GOT3 (cell line): ENCODE data around the gene WDCP.
"Not testable (repeated sequence)": the region's sequence is repeated elsewhere in the genome, so short reads cannot be mapped to it uniquely, and the experiment has no call there.

Source experiments
- DNase-seq: peaks from one replicate; lab custom pipeline; 2025; ENCODE audit warnings: mixed read lengths; lab: John Stamatoyannopoulos, UW

WDCP gene

GRCh38 chr2:24046930-24047702 is at the start of gene WDCP:
Gene WDCP (minus strand): TSS chr2:24047391. CDS start chr2:24039494, 7,897 bp downstream.
- DNase-seq = peak; percentile 73

- DNase-seq = not testable (repeated sequence)
These were observed 48.0 kb upstream of the WDCP start for GRCh38 chr2:24095171-24095677.

- not testable (repeated sequence) for DNase-seq
These were observed 46.1 kb upstream of the WDCP start for GRCh38 chr2:24093270-24093669.

- no peak for DNase-seq
These were observed 41.7 kb upstream of the WDCP start for GRCh38 chr2:24088821-24089359.

- no peak for DNase-seq
These were observed 39.8 kb upstream of the WDCP start for GRCh38 chr2:24087032-24087431.

GRCh38 chr2:24086241-24086640 is 39.0 kb upstream of the WDCP start:
- no peak for DNase-seq

GRCh38 chr2:24085200-24085489 is 38.0 kb upstream of the WDCP start:
- no peak for DNase-seq

GRCh38 chr2:24084386-24085199 is 37.4 kb upstream of the WDCP start, which contains the start of gene TP53I3:
Gene TP53I3 (minus strand): TSS chr2:24084834. CDS start chr2:24084326, 508 bp downstream.
- DNase-seq = peak; percentile 76

- DNase-seq = no peak
These were observed 36.6 kb upstream of the WDCP start for GRCh38 chr2:24083567-24084385.

- DNase-seq = no peak
These were observed 35.8 kb upstream of the WDCP start for GRCh38 chr2:24082787-24083566.

GRCh38 chr2:24080701-24081100 is 33.5 kb upstream of the WDCP start:
- DNase-seq = no peak

- no peak for DNase-seq
These were observed 30.7 kb upstream of the WDCP start for GRCh38 chr2:24077879-24078278.

GRCh38 chr2:24077535-24077877 is 30.3 kb upstream of the WDCP start:
- DNase-seq = no peak

- no peak for DNase-seq
These were observed 29.8 kb upstream of the WDCP start for GRCh38 chr2:24076849-24077534.

GRCh38 chr2:24075915-24076848 is 29.0 kb upstream of the WDCP start, which contains the start of gene SF3B6:
Gene SF3B6 (minus strand): TSS chr2:24076326. CDS start chr2:24076229, 97 bp downstream.
- peak; percentile 88 for DNase-seq

- no peak for DNase-seq
These were observed 28.1 kb upstream of the WDCP start for GRCh38 chr2:24075259-24075658.

- DNase-seq = no peak
These were observed 26.6 kb upstream of the WDCP start for GRCh38 chr2:24073816-24074215.

GRCh38 chr2:24072259-24072658 is 25.1 kb upstream of the WDCP start:
- no peak for DNase-seq

- DNase-seq = no peak
These were observed 18.1 kb upstream of the WDCP start for GRCh38 chr2:24065341-24065740.
